ENCODE results near the gene IQSEC1. TPM values are rescaled to one million over a fixed set of nuclear protein-coding genes. Genes with fewer than 3 reads are reported as not detected.
A peak's percentile ranks its signal among the peaks of the same experiment; 100 is the strongest.

IQSEC1 gene
- total RNA-seq, 1 experiment from 2014 or later, result 13.3 TPM

DNA sequence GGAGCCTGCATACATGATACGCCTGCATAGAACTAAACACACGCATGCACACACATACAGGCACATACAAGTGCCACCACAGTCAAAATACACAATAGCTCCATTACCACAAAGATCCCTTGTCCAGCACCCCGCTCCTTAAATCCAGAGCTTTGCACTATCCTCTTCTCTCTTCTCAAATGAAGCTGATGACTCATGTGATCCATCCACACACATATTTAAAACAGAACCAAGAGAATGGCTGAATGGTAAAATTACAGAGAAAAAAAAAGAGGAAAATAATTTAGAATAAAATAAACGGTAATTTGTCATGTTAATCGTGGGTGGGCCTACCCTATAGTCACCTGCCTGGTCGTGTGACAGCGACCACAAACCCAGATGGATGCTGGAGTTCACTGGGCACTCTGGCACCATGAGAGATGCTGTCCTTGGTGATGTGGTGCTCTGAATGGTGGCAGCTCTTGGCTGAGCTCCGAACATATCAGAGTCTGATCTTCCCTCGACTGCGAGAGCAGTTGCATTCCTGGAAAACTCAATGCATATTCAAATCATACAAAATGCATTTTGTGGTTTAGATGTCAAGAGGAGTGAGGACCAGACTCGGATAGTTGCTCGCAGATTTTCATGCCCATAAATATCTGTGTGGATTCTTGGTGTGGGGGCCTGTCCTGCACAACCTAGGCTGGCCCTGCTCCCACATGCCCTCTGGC, 8.9 kb downstream of the IQSEC1 start:
- CTCF ChIA-PET, result no interaction called here
- DNase-seq, result no peak
- Mint-ChIP-seq H3K27me3 (ENCODE audit: unreplicated experiment) (peaks cover 9% of the 10 kb centered on the region), H3K27ac (ENCODE audit: unreplicated experiment) (no peak overlapping the region), H3K4me3 (ENCODE audit: low read depth, unreplicated experiment) (no peak overlapping the region), H3K9me3 (ENCODE audit: low read depth, unreplicated experiment) (no peaks in the 10 kb centered on the region), H3K4me1 (ENCODE audit: low read depth, unreplicated experiment) (peaks cover 15% of the 10 kb centered on the region), H3K36me3 (ENCODE audit: insufficient read depth, unreplicated experiment) (no peaks in the 10 kb centered on the region)
- no TSS peak for BruUV-seq (replicated peaks)
- TF ChIP-seq, protein P1, sequence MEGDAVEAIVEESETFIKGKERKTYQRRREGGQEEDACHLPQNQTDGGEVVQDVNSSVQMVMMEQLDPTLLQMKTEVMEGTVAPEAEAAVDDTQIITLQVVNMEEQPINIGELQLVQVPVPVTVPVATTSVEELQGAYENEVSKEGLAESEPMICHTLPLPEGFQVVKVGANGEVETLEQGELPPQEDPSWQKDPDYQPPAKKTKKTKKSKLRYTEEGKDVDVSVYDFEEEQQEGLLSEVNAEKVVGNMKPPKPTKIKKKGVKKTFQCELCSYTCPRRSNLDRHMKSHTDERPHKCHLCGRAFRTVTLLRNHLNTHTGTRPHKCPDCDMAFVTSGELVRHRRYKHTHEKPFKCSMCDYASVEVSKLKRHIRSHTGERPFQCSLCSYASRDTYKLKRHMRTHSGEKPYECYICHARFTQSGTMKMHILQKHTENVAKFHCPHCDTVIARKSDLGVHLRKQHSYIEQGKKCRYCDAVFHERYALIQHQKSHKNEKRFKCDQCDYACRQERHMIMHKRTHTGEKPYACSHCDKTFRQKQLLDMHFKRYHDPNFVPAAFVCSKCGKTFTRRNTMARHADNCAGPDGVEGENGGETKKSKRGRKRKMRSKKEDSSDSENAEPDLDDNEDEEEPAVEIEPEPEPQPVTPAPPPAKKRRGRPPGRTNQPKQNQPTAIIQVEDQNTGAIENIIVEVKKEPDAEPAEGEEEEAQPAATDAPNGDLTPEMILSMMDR (IDR thresholded peaks at IDR 0.05; ENCODE audit: unreplicated experiment), result no peak
- intact Hi-C loops (cut with micrococcal nuclease; ENCODE audit: unreplicated experiment), result no loop called here

DNA sequence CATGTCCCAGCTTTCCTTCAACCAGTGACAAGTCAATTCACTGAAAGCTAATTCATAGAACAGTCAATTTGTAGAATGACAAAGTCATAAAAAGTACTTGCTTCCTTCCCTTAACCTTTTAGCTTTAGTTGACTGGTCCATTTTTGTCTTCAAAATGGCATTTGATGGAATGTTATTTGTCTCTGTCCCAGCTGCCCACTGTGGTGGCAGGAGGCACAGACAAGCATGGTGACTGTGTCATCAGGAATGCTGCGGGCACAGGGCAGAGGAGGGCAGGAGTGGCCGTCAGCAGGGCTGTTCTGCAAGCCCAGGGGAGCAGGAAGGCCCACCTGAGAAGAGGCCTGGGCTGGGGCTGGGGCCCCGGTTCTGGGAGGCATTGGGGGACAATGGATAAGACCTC, 10.0 kb downstream of the IQSEC1 start:
- CTCF ChIA-PET, result no interaction called here
- no peak overlapping the region for H3K4me3 Mint-ChIP-seq (ENCODE audit: low read depth, unreplicated experiment)
- BruUV-seq (replicated peaks), result no TSS peak
- H3K36me3 Mint-ChIP-seq (ENCODE audit: insufficient read depth, unreplicated experiment), result no peaks in the 10 kb centered on the region
- H3K9me3 Mint-ChIP-seq (ENCODE audit: low read depth, unreplicated experiment), result no peaks in the 10 kb centered on the region
- DNase-seq, result peak; percentile 63
- H3K27ac Mint-ChIP-seq (ENCODE audit: unreplicated experiment), result no peak overlapping the region
- H3K4me1 Mint-ChIP-seq (ENCODE audit: low read depth, unreplicated experiment), result peaks cover 15% of the 10 kb centered on the region
- intact Hi-C loops (cut with micrococcal nuclease; ENCODE audit: unreplicated experiment), result no loop called here
- peaks cover 14% of the 10 kb centered on the region for H3K27me3 Mint-ChIP-seq (ENCODE audit: unreplicated experiment)
- TF ChIP-seq, protein P1 (IDR thresholded peaks at IDR 0.05; ENCODE audit: unreplicated experiment), result no peak

DNA sequence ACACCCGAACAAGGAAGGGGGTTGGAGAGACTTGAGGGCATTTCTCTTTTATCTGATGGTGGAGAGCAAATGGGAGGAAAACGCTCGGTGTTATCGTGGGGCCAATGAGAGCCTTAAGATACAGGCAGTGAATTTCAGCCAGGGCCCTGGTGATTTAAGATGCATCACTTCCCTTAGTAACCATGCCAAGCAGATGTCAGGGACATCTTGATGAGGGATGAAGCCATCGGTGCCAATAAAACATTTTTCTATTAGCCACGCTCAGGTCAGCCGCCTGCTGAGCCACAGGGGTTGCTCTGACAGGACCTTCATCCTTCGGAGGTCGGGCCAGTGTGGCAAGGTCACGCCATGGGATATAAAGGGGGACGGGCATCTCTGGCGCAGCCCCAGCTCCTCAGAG, 10.6 kb downstream of the IQSEC1 start:
- Mint-ChIP-seq H3K27me3 (ENCODE audit: unreplicated experiment) (peaks cover 14% of the 10 kb centered on the region), H3K9me3 (ENCODE audit: low read depth, unreplicated experiment) (no peaks in the 10 kb centered on the region), H3K4me3 (ENCODE audit: low read depth, unreplicated experiment) (no peak overlapping the region), H3K4me1 (ENCODE audit: low read depth, unreplicated experiment) (peaks cover 15% of the 10 kb centered on the region), H3K36me3 (ENCODE audit: insufficient read depth, unreplicated experiment) (no peaks in the 10 kb centered on the region), H3K27ac (ENCODE audit: unreplicated experiment) (no peak overlapping the region)
- TF ChIP-seq, protein P1 (IDR thresholded peaks at IDR 0.05; ENCODE audit: unreplicated experiment), result no peak
- BruUV-seq (replicated peaks), result no TSS peak
- intact Hi-C loops (cut with micrococcal nuclease; ENCODE audit: unreplicated experiment), result no loop called here
- CTCF ChIA-PET, result no interaction called here
- no peak for DNase-seq

DNA sequence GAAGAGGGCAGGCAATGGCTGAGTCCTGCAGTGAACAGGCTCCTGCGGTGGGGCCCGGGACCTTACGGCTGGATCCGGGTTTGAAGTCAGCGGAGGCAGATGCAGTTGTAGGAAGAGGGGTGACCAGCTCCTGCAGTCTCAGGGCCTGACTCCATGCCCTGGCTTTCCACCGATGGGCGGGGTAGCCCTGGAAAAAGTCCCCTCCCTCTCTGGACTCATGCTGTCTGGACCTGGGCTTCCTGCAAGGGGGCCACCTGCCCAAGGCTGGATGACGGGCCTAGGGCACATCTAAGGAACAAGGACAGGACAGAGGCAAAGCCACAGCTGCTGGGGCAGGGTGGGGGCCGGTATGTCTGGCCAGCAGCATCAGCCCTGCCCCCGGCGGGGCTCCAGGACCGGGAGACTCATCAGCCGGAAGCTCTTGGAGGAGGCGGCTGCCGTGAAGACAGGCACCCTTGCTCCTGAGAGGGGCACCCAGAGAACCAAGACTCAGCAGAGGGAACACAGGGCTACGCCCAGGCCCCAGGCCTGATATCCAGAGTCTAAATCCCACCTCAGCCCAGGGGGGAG, 12.8 kb downstream of the IQSEC1 start:
- no peak for DNase-seq
- TF ChIP-seq, protein P1 (IDR thresholded peaks at IDR 0.05; ENCODE audit: unreplicated experiment), result no peak
- Mint-ChIP-seq H3K4me1 (ENCODE audit: low read depth, unreplicated experiment) (peaks cover 15% of the 10 kb centered on the region), H3K36me3 (ENCODE audit: insufficient read depth, unreplicated experiment) (no peaks in the 10 kb centered on the region), H3K4me3 (ENCODE audit: low read depth, unreplicated experiment) (no peak overlapping the region), H3K27me3 (ENCODE audit: unreplicated experiment) (peaks cover 14% of the 10 kb centered on the region), H3K9me3 (ENCODE audit: low read depth, unreplicated experiment) (no peaks in the 10 kb centered on the region), H3K27ac (ENCODE audit: unreplicated experiment) (no peak overlapping the region)
- no TSS peak for BruUV-seq (replicated peaks)
- CTCF ChIA-PET, result no interaction called here
- intact Hi-C loops (cut with micrococcal nuclease; ENCODE audit: unreplicated experiment), result no loop called here
